ENCODE data around the gene NFE2L2. TPM values are rescaled to one million over a fixed set of nuclear protein-coding genes. Genes with fewer than 3 reads are reported as not detected.
"Not testable (repeated sequence)": the region's sequence is repeated elsewhere in the genome, so short reads cannot be mapped to it uniquely, and the experiment has no call there.

Gene NFE2L2
- total RNA-seq, 3 donors from 2014 or later = 84.3 to 105 (median 99.1) TPM

- Histone ChIP-seq H3K9me3 (no peaks in the 10 kb centered on the region), H3K36me3 (ENCODE audit: low read depth) (no peaks in the 10 kb centered on the region), H3K4me3 (no peak overlapping the region), H3K4me1 (ENCODE audit: low read depth) (peaks cover 23% of the 10 kb centered on the region)
- no peak for ATAC-seq
- DNase-seq = no peak
- intact Hi-C loops (cut with DNase I, micrococcal nuclease) = no loop called here
- TF ChIP-seq CTCF (IDR thresholded peaks at IDR 0.05) = no peak
Measured at GRCh38 chr2:177270531-177270930, 6.0 kb upstream of the NFE2L2 start.

- H3K4me3 ChIP-seq = no peak overlapping the region
- peaks cover 15% of the 10 kb centered on the region for H3K4me1 ChIP-seq (ENCODE audit: low read depth)
- TF ChIP-seq CTCF (IDR thresholded peaks at IDR 0.05) = no peak
- DNase-seq (no peak), ATAC-seq (no peak)
- H3K36me3 ChIP-seq (ENCODE audit: low read depth) = no peaks in the 10 kb centered on the region
- H3K9me3 ChIP-seq = no peaks in the 10 kb centered on the region
- intact Hi-C loops (cut with DNase I, micrococcal nuclease) = loop anchor here in 1 of 2 donors (10.0 kb wide), 1 partner anchor 54 kb away; the partner anchor contains the start of gene HNRNPA3
Measured at GRCh38 chr2:177268901-177269300, 4.4 kb upstream of the NFE2L2 start.

GRCh38 chr2:177268187-177268871 is 3.8 kb upstream of the NFE2L2 start:
- Histone ChIP-seq H3K4me1 (ENCODE audit: low read depth) (peaks cover 14% of the 10 kb centered on the region), H3K9me3 (no peaks in the 10 kb centered on the region), H3K4me3 (no peak overlapping the region), H3K36me3 (ENCODE audit: low read depth) (no peaks in the 10 kb centered on the region)
- intact Hi-C loops (cut with DNase I, micrococcal nuclease) = loop anchor here in 1 of 2 donors (10.0 kb wide), 1 partner anchor 54 kb away; the partner anchor contains the start of gene HNRNPA3
- DNase-seq (no peak), ATAC-seq (no peak)
- TF ChIP-seq CTCF (IDR thresholded peaks at IDR 0.05) = no peak

- DNase-seq; H3K36me3 ChIP-seq (ENCODE audit: low read depth); H3K4me3 ChIP-seq; ATAC-seq; H3K9me3 ChIP-seq: not testable (repeated sequence)
- peaks cover 14% of the 10 kb centered on the region for H3K4me1 ChIP-seq (ENCODE audit: low read depth)
- intact Hi-C loops (cut with DNase I, micrococcal nuclease) = loop anchor here in 1 of 2 donors (10.0 kb wide), 1 partner anchor 52 kb away; the partner anchor contains the start of gene HNRNPA3
Measured at GRCh38 chr2:177266955-177267354, 2.4 kb upstream of the NFE2L2 start.

- peaks cover 21% of the 10 kb centered on the region for H3K4me1 ChIP-seq (ENCODE audit: low read depth)
- no peak overlapping the region for H3K4me3 ChIP-seq
- intact Hi-C loops (cut with DNase I, micrococcal nuclease) = loop anchor here in 1 of 2 donors (10.0 kb wide), 1 partner anchor 51 kb away; the partner anchor contains the start of gene HNRNPA3
- no peak for ATAC-seq
- TF ChIP-seq CTCF (IDR thresholded peaks at IDR 0.05) = no peak
- H3K9me3 ChIP-seq = no peaks in the 10 kb centered on the region
- no peaks in the 10 kb centered on the region for H3K36me3 ChIP-seq (ENCODE audit: low read depth)
- DNase-seq = no peak
Measured at GRCh38 chr2:177265824-177266817, 1.6 kb upstream of the NFE2L2 start.

Data from mucosa of descending colon (tissue), 3 donors.